NCI-H460 (cell line): ENCODE measurements around the gene S100A16. TPM values are rescaled to one million over a fixed set of nuclear protein-coding genes. Genes with fewer than 3 reads are reported as not detected.
"Not testable (repeated sequence)": the region's sequence is repeated elsewhere in the genome, so short reads cannot be mapped to it uniquely, and the experiment has no call there.

Experiments used
- DNase-seq: peaks from one replicate; pipeline ENCODE4 v3.0.0-alpha.2; 2016; ENCODE audit warnings: low read depth; ENCODE audit errors: extremely low read depth
- total RNA-seq: library from RNA; depleted of rRNA; stranded (reverse); fragments of >200 nt; shearing (Covaris generic); gene quantifications from 2 replicates; pipeline ENCODE4 v1.2.3, GENCODE V29; 2014

Gene S100A16
- total RNA-seq, 1 experiment from 2014 or later, result 96.5 TPM

DNA sequence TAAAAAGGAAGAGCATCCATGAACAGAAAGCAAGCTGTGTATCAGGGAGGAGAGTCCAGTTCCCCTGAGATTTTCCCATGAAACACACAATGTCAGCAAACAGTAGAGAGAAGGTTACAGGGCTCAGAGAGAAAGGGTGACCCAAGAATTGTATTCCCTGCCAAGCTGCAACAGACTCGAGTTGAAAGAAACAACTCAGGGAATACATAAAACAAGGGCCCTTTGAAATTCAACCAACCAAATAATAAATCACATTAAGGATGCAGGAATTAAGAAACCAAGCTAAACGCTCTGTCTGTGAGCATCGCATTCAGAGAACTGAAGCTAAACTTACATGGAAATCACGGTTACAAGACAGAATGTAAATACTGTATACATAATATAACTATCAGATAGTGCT lies 20.2 kb downstream of the S100A16 start:
- no peak for DNase-seq

- DNase-seq, result no peak
These were observed 24.5 kb downstream of the S100A16 start for GRCh38 chr1:153588482-153588881.

DNA sequence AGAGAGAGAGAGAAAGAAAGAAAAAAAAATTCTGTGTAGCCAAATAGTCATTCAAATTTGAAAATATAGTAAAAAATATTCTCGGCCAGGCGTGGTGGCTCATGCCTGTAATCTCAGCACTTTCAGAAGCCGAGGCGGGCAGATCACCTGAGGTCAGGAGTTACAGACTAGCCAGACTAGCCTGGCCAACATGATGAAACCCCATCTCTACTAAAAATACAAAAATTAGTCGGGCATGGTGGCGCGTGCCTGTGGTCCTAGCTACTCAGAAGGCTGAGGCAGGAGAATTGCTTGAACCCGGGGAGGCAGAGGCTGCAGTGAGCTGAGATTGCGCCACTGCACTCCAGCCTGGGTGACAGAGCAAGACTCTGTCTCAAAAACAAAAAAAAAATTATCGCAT lies 24.9 kb downstream of the S100A16 start:
- not testable (repeated sequence) for DNase-seq

GRCh38 chr1:153587314-153587713 lies 25.6 kb downstream of the S100A16 start:
- no peak for DNase-seq

- DNase-seq, result no peak
These were observed 26.6 kb downstream of the S100A16 start for GRCh38 chr1:153586347-153586746.

- DNase-seq, result no peak
These were observed 27.9 kb downstream of the S100A16 start for GRCh38 chr1:153585006-153585405.

- DNase-seq, result no peak
These were observed 29.0 kb downstream of the S100A16 start for GRCh38 chr1:153583976-153584375.

DNA sequence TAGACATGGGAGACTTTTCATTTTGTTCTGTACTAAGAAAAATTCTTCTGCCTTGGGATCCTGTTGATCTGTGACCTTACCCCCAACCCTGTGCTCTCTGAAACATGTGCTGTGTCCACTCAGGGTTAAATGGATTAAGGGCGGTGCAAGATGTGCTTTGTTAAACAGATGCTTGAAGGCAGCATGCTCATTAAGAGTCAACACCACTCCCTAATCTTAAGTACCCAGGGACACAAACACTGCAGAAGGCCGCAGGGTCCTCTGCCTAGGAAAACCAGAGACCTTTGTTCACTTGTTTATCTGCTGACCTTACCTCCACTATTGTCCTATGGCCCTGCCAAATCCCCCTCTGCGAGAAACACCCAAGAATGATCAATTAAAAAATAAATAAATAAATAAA lies 29.4 kb downstream of the S100A16 start:
- DNase-seq, result not testable (repeated sequence)

GRCh38 chr1:153582836-153583235 lies 30.1 kb downstream of the S100A16 start:
- DNase-seq, result not testable (repeated sequence)

GRCh38 chr1:153578936-153579335 lies 34.0 kb downstream of the S100A16 start:
- DNase-seq, result no peak

DNA sequence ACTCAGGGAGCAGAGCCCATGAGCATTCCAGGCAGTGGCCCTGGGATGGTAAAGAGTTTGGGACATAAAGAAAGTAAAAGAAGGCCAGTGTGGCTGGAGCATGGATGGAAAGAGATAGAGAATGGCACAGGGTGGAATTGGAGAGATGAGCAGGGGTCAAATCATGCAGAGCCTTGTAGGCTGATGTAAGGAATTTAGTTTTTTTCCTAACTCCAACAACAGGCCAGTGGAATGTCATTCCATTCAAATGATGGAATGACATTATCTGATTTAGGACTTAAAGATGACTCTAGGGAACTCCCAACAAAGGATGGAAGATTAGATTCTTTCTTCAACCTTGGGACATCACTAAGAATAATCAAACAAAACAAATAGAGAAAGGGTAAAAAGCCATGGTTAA lies 34.4 kb downstream of the S100A16 start:
- no peak for DNase-seq

DNA sequence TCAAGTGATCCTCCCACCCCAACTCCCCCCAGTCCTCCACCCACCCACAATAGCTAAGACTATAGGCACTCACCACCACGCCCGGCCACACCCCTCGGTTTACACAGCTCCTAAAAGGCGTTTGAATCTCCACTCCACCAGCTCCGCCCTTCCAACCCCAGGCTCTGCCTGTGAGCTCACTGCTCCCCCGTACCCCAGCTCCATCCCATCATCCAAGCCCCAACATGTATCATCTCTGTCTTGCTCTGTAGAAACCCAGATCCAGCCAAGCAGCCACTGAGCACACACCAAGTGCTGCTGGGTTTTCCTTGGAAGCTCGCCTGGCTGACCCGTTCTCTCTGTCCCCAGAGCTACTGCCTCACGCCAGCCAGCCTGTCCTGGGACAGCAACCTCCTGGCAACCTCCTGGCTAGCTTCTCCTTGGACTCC lies 35.3 kb downstream of the S100A16 start:
- no peak for DNase-seq

GRCh38 chr1:153577138-153577537 lies 35.8 kb downstream of the S100A16 start:
- no peak for DNase-seq

DNA sequence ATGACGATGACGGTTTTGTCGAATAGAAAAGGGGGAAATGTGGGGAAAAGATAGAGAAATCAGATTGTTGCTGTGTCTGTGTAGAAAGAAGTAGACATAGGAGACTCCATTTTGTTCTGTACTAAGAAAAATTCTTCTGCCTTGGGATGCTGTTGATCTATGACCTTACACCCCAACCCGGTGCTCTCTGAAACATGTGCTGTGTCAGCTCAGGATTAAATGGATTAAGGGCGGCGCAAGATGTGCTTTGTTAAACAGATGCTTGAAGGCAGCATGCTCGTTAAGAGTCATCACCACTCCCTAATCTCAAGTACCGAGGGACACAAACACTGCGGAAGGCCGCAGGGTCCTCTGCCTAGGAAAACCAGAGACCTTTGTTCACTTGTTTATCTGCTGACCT lies 37.4 kb downstream of the S100A16 start:
- DNase-seq, result not testable (repeated sequence)

DNA sequence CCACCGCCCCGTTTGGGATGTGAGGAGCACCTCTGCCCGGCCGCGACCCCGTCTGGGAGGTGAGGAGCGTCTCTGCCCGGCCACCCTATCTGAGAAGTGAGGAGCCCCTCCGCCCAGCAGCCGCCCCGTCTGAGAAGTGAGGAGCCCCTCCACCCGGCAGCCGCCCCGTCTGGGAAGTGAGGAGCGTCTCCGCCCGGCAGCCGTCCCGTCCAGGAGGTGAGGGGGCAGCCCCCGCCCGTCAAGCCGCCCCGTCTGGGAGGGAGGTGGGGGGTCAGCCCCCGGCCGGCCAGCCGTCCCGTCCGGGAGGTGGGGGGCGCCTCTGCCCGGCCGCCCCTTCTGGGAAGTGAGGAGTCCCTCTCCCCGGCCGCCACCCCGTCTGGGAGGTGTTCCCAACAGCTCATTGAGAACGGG lies 37.9 kb downstream of the S100A16 start:
- DNase-seq, result not testable (repeated sequence)

GRCh38 chr1:153573351-153573750 lies 39.6 kb downstream of the S100A16 start:
- DNase-seq, result no peak

- DNase-seq, result peak; percentile 88
These were observed 40.3 kb downstream of the S100A16 start for GRCh38 chr1:153572569-153573015.

GRCh38 chr1:153571706-153572105 lies 41.2 kb downstream of the S100A16 start:
- no peak for DNase-seq

- no peak for DNase-seq
These were observed 42.1 kb downstream of the S100A16 start for GRCh38 chr1:153570874-153571273.

- DNase-seq, result no peak
These were observed 43.5 kb downstream of the S100A16 start for GRCh38 chr1:153569465-153569864.

DNA sequence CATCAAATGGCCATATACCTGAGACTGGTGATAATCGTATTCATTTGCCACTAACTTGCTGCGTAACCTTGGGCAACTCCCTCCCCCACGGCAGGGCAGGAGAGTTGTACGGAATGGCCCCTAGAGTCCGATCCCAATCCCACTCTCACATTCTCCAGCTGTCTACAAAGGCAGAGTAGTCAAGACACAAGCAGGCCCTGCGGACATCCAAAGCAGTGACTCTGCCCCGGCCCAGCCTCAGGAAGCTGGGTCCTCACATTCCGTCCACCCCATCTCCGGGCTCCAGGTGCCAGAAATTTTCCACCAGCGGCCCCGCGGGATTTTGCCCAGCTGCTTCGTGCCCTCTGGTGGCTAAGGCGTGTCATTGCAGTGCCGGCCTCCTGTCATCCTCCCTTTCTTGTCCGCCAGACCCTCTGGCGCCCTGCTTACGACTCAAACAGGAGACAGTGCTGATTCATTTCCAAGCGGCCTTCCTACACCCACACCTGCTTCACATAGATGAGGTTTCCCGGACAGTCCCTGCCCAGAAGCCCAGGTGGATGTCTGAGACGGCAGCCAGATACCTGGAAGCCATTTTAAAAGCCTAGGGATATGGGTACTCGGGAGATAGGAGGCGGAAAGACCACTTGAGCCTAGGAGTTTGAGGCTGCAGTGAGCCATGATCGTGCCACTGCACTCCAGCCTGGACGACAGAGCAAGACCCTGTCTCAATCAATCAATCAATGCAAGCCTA lies 44.4 kb downstream of the S100A16 start:
- DNase-seq, result peak; percentile 93

- DNase-seq, result peak; percentile 58
These were observed 45.1 kb downstream of the S100A16 start for GRCh38 chr1:153567621-153568366.
